ENCODE data around the gene FSTL4. TPM values are rescaled to one million over a fixed set of nuclear protein-coding genes. Genes with fewer than 3 reads are reported as not detected.

FSTL4 gene
- total RNA-seq, 1 experiment from 2014 or later, result not detected

- H3K27ac ChIP-seq (ENCODE audit: low read length), result no peak overlapping the region
- no peak overlapping the region for H2AFZ ChIP-seq (ENCODE audit: low read length)
- H3K9ac ChIP-seq (ENCODE audit: low read length), result no peak overlapping the region
- no peak overlapping the region for H3K4me3 ChIP-seq (ENCODE audit: low read length)
- H3K4me1 ChIP-seq (ENCODE audit: low read length), result no peaks in the 10 kb centered on the region
- H3K79me2 ChIP-seq (ENCODE audit: low read length), result no peaks in the 10 kb centered on the region
- H3K36me3 ChIP-seq (ENCODE audit: insufficient read depth, low read length), result no peaks in the 10 kb centered on the region
- H4K20me1 ChIP-seq (ENCODE audit: insufficient read depth, low read depth, low read length), result no peaks in the 10 kb centered on the region
- no peak overlapping the region for H3K4me2 ChIP-seq (ENCODE audit: low read depth, low read length, poor library complexity, severe bottlenecking)
- no peaks in the 10 kb centered on the region for H3K27me3 ChIP-seq (ENCODE audit: low read length)
- H3K9me3 ChIP-seq (ENCODE audit: low read length), result no peaks in the 10 kb centered on the region
- no peak for DNase-seq
- no peaks in the 10 kb centered on the region for H3K9me2 ChIP-seq (replicated peaks; ENCODE audit: insufficient read depth, low read length)
Observed at GRCh38 chr5:133236976-133237375, 375.4 kb downstream of the FSTL4 start.

GRCh38 chr5:133236541-133236951 lies 375.8 kb downstream of the FSTL4 start:
- Histone ChIP-seq H3K9me2 (replicated peaks; ENCODE audit: insufficient read depth, low read length) (no peaks in the 10 kb centered on the region), H3K79me2 (ENCODE audit: low read length) (no peaks in the 10 kb centered on the region), H3K36me3 (ENCODE audit: insufficient read depth, low read length) (no peaks in the 10 kb centered on the region), H3K9me3 (ENCODE audit: low read length) (no peaks in the 10 kb centered on the region), H3K4me3 (ENCODE audit: low read length) (no peak overlapping the region), H3K27me3 (ENCODE audit: low read length) (no peaks in the 10 kb centered on the region), H3K4me2 (ENCODE audit: low read depth, low read length, poor library complexity, severe bottlenecking) (no peak overlapping the region), H4K20me1 (ENCODE audit: insufficient read depth, low read depth, low read length) (no peaks in the 10 kb centered on the region), H3K4me1 (ENCODE audit: low read length) (no peaks in the 10 kb centered on the region), H3K27ac (ENCODE audit: low read length) (no peak overlapping the region), H2AFZ (ENCODE audit: low read length) (no peak overlapping the region), H3K9ac (ENCODE audit: low read length) (no peak overlapping the region)
- DNase-seq, result no peak

DNA sequence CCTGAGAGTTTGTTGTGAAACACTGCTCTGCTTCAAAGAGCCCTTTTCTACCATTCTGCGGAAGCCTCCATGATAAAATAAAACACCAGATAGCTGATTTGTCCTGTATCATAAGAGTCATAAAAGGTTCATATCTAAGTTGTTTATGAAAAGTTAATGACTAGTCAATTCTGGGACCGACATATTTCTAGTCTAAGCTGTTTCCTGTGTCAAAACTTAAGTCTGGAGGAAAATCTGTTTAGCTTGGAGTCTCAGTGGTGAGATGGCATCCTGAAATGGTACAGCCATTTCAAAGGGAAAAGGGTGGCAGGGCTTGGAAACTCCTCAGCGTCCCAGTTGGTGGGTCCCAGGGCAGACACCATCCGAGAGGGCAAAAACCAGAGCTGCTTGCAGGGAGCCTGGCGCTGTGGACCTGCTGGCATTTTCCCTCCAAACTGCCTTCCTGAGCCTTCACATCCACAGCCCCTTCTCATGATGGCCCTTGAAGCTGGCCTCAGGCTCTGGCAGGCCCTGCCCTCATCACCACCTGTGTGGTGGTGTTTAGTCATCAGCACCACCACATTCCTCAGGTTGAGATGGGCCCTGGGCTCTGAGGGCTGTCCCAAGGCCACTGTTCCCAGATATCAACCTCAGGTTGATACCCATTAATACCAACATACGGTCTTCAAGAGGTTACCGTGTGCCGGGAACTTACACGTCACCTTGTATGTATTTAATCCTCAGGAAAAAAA lies 376.5 kb downstream of the FSTL4 start:
- Histone ChIP-seq H3K27me3 (ENCODE audit: low read length) (no peaks in the 10 kb centered on the region), H3K9me3 (ENCODE audit: low read length) (no peaks in the 10 kb centered on the region), H3K27ac (ENCODE audit: low read length) (no peak overlapping the region), H3K9me2 (replicated peaks; ENCODE audit: insufficient read depth, low read length) (no peaks in the 10 kb centered on the region), H3K79me2 (ENCODE audit: low read length) (no peaks in the 10 kb centered on the region), H3K4me1 (ENCODE audit: low read length) (no peaks in the 10 kb centered on the region), H3K36me3 (ENCODE audit: insufficient read depth, low read length) (no peaks in the 10 kb centered on the region), H2AFZ (ENCODE audit: low read length) (no peak overlapping the region), H3K4me2 (ENCODE audit: low read depth, low read length, poor library complexity, severe bottlenecking) (no peak overlapping the region), H3K4me3 (ENCODE audit: low read length) (no peak overlapping the region), H3K9ac (ENCODE audit: low read length) (no peak overlapping the region), H4K20me1 (ENCODE audit: insufficient read depth, low read depth, low read length) (no peaks in the 10 kb centered on the region)
- no peak for DNase-seq

GRCh38 chr5:133234911-133235310 lies 377.4 kb downstream of the FSTL4 start:
- Histone ChIP-seq H3K79me2 (ENCODE audit: low read length) (no peaks in the 10 kb centered on the region), H3K27me3 (ENCODE audit: low read length) (no peaks in the 10 kb centered on the region), H3K36me3 (ENCODE audit: insufficient read depth, low read length) (no peaks in the 10 kb centered on the region), H4K20me1 (ENCODE audit: insufficient read depth, low read depth, low read length) (no peaks in the 10 kb centered on the region), H3K27ac (ENCODE audit: low read length) (no peak overlapping the region), H3K9me2 (replicated peaks; ENCODE audit: insufficient read depth, low read length) (no peaks in the 10 kb centered on the region), H3K4me3 (ENCODE audit: low read length) (no peak overlapping the region), H3K9ac (ENCODE audit: low read length) (no peak overlapping the region), H3K9me3 (ENCODE audit: low read length) (no peaks in the 10 kb centered on the region), H2AFZ (ENCODE audit: low read length) (no peak overlapping the region), H3K4me1 (ENCODE audit: low read length) (no peaks in the 10 kb centered on the region), H3K4me2 (ENCODE audit: low read depth, low read length, poor library complexity, severe bottlenecking) (no peak overlapping the region)
- DNase-seq, result no peak

DNA sequence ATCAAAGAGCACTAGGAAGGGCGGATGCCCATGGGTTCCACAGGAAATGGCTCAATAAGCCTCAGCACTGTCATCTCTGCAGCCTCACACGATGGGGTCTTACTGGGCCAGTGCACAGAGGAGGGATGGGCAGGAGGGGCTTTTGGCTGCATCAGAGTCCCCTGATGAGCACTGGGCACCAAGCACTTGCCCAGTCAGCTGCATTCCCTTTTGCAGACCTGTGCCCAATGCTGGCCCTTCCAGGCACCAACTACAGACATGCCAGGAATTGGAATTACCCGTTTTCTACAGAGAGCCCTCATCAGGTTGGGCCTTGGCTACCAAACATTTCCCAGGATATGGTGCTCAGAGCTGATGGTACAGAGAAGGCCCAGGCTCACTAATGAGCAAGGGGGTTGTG lies 378.1 kb downstream of the FSTL4 start:
- Histone ChIP-seq H3K4me3 (ENCODE audit: low read length) (no peak overlapping the region), H3K9ac (ENCODE audit: low read length) (no peak overlapping the region), H4K20me1 (ENCODE audit: insufficient read depth, low read depth, low read length) (no peaks in the 10 kb centered on the region), H3K9me3 (ENCODE audit: low read length) (no peaks in the 10 kb centered on the region), H3K4me2 (ENCODE audit: low read depth, low read length, poor library complexity, severe bottlenecking) (no peak overlapping the region), H3K27me3 (ENCODE audit: low read length) (no peaks in the 10 kb centered on the region), H3K9me2 (replicated peaks; ENCODE audit: insufficient read depth, low read length) (no peaks in the 10 kb centered on the region), H3K27ac (ENCODE audit: low read length) (no peak overlapping the region), H3K36me3 (ENCODE audit: insufficient read depth, low read length) (no peaks in the 10 kb centered on the region), H2AFZ (ENCODE audit: low read length) (no peak overlapping the region), H3K4me1 (ENCODE audit: low read length) (no peaks in the 10 kb centered on the region), H3K79me2 (ENCODE audit: low read length) (no peaks in the 10 kb centered on the region)
- DNase-seq, result no peak

GRCh38 chr5:133233616-133234015 lies 378.7 kb downstream of the FSTL4 start:
- no peak overlapping the region for H3K9ac ChIP-seq (ENCODE audit: low read length)
- H3K4me1 ChIP-seq (ENCODE audit: low read length), result no peaks in the 10 kb centered on the region
- no peaks in the 10 kb centered on the region for H4K20me1 ChIP-seq (ENCODE audit: insufficient read depth, low read depth, low read length)
- no peak overlapping the region for H3K27ac ChIP-seq (ENCODE audit: low read length)
- no peaks in the 10 kb centered on the region for H3K36me3 ChIP-seq (ENCODE audit: insufficient read depth, low read length)
- H3K9me3 ChIP-seq (ENCODE audit: low read length), result no peaks in the 10 kb centered on the region
- no peaks in the 10 kb centered on the region for H3K27me3 ChIP-seq (ENCODE audit: low read length)
- no peak overlapping the region for H3K4me3 ChIP-seq (ENCODE audit: low read length)
- DNase-seq, result no peak
- H3K4me2 ChIP-seq (ENCODE audit: low read depth, low read length, poor library complexity, severe bottlenecking), result no peak overlapping the region
- no peaks in the 10 kb centered on the region for H3K79me2 ChIP-seq (ENCODE audit: low read length)
- no peak overlapping the region for H2AFZ ChIP-seq (ENCODE audit: low read length)
- H3K9me2 ChIP-seq (replicated peaks; ENCODE audit: insufficient read depth, low read length), result no peaks in the 10 kb centered on the region

- Histone ChIP-seq H3K9me3 (ENCODE audit: low read length) (no peaks in the 10 kb centered on the region), H2AFZ (ENCODE audit: low read length) (no peak overlapping the region), H3K4me3 (ENCODE audit: low read length) (no peak overlapping the region), H3K4me1 (ENCODE audit: low read length) (no peaks in the 10 kb centered on the region), H3K9me2 (replicated peaks; ENCODE audit: insufficient read depth, low read length) (no peaks in the 10 kb centered on the region), H4K20me1 (ENCODE audit: insufficient read depth, low read depth, low read length) (no peaks in the 10 kb centered on the region), H3K36me3 (ENCODE audit: insufficient read depth, low read length) (no peaks in the 10 kb centered on the region), H3K4me2 (ENCODE audit: low read depth, low read length, poor library complexity, severe bottlenecking) (no peak overlapping the region), H3K79me2 (ENCODE audit: low read length) (no peaks in the 10 kb centered on the region), H3K27ac (ENCODE audit: low read length) (no peak overlapping the region), H3K9ac (ENCODE audit: low read length) (no peak overlapping the region), H3K27me3 (ENCODE audit: low read length) (no peaks in the 10 kb centered on the region)
- DNase-seq, result no peak
Observed at GRCh38 chr5:133232911-133233310, 379.4 kb downstream of the FSTL4 start.

GRCh38 chr5:133232435-133232834 lies 379.9 kb downstream of the FSTL4 start:
- H3K9me2 ChIP-seq (replicated peaks; ENCODE audit: insufficient read depth, low read length), result no peaks in the 10 kb centered on the region
- DNase-seq, result no peak
- no peak overlapping the region for H3K9ac ChIP-seq (ENCODE audit: low read length)
- H3K27me3 ChIP-seq (ENCODE audit: low read length), result no peaks in the 10 kb centered on the region
- H3K4me2 ChIP-seq (ENCODE audit: low read depth, low read length, poor library complexity, severe bottlenecking), result no peak overlapping the region
- no peaks in the 10 kb centered on the region for H3K79me2 ChIP-seq (ENCODE audit: low read length)
- H3K4me3 ChIP-seq (ENCODE audit: low read length), result no peak overlapping the region
- H4K20me1 ChIP-seq (ENCODE audit: insufficient read depth, low read depth, low read length), result no peaks in the 10 kb centered on the region
- no peak overlapping the region for H2AFZ ChIP-seq (ENCODE audit: low read length)
- no peaks in the 10 kb centered on the region for H3K9me3 ChIP-seq (ENCODE audit: low read length)
- no peak overlapping the region for H3K27ac ChIP-seq (ENCODE audit: low read length)
- no peaks in the 10 kb centered on the region for H3K36me3 ChIP-seq (ENCODE audit: insufficient read depth, low read length)
- H3K4me1 ChIP-seq (ENCODE audit: low read length), result no peaks in the 10 kb centered on the region

Measured in Karpas-422 (cell line).